Central memory CD8-positive, alpha-beta T cell (primary cell): ENCODE data around the gene IL1RL1.

ENCODE experiments used
- ATAC-seq: fragments of 150-1000 bp; cut with Tn5 transposase; replicated peaks from 2 replicates; pipeline ENCODE4 v1.10.0; 2022; ENCODE audit warnings: mild to moderate bottlenecking, moderate FRiP score, moderate number of reproducible peaks; ENCODE audit not compliant: poor library complexity, severe bottlenecking; ENCODE audit errors: extremely low read depth
- DNase-seq, 2 donors: peaks; one replicate each; pipeline ENCODE4 v3.0.0; 2021; ENCODE audit warnings: low spot score in 2 of 2
- H3K27ac Mint-ChIP-seq: one replicate; pipeline ENCODE4 v1.8.0; 2022; ENCODE audit warnings: low read depth, mild to moderate bottlenecking, moderate library complexity, mixed read lengths
- H3K27me3 Mint-ChIP-seq: one replicate; pipeline ENCODE4 v1.8.0; 2022; ENCODE audit warnings: mixed read lengths
- H3K36me3 Mint-ChIP-seq: one replicate; pipeline ENCODE4 v1.8.0; 2022; ENCODE audit warnings: mild to moderate bottlenecking, moderate library complexity, mixed read lengths; ENCODE audit not compliant: insufficient read depth
- H3K4me1 Mint-ChIP-seq: one replicate; pipeline ENCODE4 v1.8.0; 2022; ENCODE audit warnings: mixed read lengths
- H3K4me3 Mint-ChIP-seq: one replicate; pipeline ENCODE4 v1.8.0; 2022; ENCODE audit warnings: mild to moderate bottlenecking, moderate library complexity, mixed read lengths
- H3K9me3 Mint-ChIP-seq: one replicate; pipeline ENCODE4 v1.8.0; 2022; ENCODE audit warnings: mixed read lengths

IL1RL1 gene

DNA sequence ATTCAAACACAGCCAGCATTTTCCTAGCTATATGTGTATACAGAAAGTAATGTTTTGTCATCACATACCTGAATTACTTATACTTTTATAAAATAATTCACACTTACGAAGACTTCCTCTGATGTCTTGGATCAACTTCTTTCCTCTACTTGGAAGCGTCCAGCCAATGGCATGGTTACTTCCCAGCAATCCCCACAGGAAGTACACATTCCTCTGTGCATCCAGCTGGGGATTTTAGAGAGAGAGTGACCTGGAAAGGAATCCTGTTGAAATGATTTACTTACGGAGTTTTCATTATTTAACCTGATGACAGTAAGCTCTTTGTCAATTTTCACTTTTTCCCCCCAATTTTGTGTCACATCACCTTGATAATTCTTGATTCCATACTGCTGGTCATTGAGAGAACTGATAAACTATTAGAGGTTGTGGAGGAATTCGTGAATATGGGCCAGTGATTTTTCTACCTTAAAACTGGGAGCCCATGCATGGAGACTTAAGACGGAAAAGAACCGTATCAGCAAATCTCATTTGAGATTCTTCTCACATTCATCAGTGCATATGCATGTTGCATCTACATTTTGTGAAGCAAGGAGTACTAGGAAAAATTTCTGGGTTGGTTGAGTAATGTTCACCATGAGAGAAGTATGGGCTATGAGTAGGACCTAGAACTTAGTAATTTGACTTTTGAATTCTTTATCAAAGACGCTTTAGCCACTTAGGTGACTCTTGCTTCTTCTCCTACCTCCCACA is 35.2 kb downstream of the IL1RL1 start:
- Mint-ChIP-seq H3K27ac (no peak overlapping the region), H3K9me3 (no peaks in the 10 kb centered on the region), H3K36me3 (no peaks in the 10 kb centered on the region), H3K4me1 (no peaks in the 10 kb centered on the region), H3K4me3 (no peak overlapping the region), H3K27me3 (no peaks in the 10 kb centered on the region)
- DNase-seq, result no peak
- ATAC-seq, result no peak

- ATAC-seq, result no peak
- Mint-ChIP-seq H3K4me3 (no peak overlapping the region), H3K36me3 (no peaks in the 10 kb centered on the region), H3K27me3 (no peaks in the 10 kb centered on the region), H3K9me3 (no peaks in the 10 kb centered on the region), H3K27ac (no peak overlapping the region), H3K4me1 (no peaks in the 10 kb centered on the region)
- DNase-seq, result no peak
Observed at GRCh38 chr2:102350137-102350793, 38.9 kb downstream of the IL1RL1 start.

GRCh38 chr2:102355526-102356380 is 44.4 kb downstream of the IL1RL1 start, which contains the start of gene IL18R1:
IL18R1 (plus strand) TSS chr2:102355796; CDS start chr2:102362661, 6,865 bp downstream.
- H3K27me3 Mint-ChIP-seq, result no peaks in the 10 kb centered on the region
- peaks cover 42% of the 10 kb centered on the region for H3K4me1 Mint-ChIP-seq
- no peaks in the 10 kb centered on the region for H3K9me3 Mint-ChIP-seq

GRCh38 chr2:102356381-102356712 is 45.0 kb downstream of the IL1RL1 start:
- H3K27ac Mint-ChIP-seq, result peak overlapping the region; percentile 99
- H3K4me1 Mint-ChIP-seq, result peaks cover 42% of the 10 kb centered on the region
- DNase-seq (no peak), ATAC-seq (peak; percentile 17)
- no peaks in the 10 kb centered on the region for H3K27me3 Mint-ChIP-seq
- H3K4me3 Mint-ChIP-seq, result peak overlapping the region; percentile 97
- peaks cover 7% of the 10 kb centered on the region for H3K36me3 Mint-ChIP-seq
- no peaks in the 10 kb centered on the region for H3K9me3 Mint-ChIP-seq

More at GRCh38 chr2:102355526-102356380, 44.4 kb downstream of the IL1RL1 start, which contains the start of gene IL18R1:
- ATAC-seq (peak; percentile 86), DNase-seq (peak; percentile 49)
- H3K4me3 Mint-ChIP-seq, result peak within 1 kb of the TSS; percentile 97
- H3K27ac Mint-ChIP-seq, result peak within 1 kb of the TSS; percentile 99
- H3K36me3 Mint-ChIP-seq, result peaks cover 7% of the 10 kb centered on the region

DNA sequence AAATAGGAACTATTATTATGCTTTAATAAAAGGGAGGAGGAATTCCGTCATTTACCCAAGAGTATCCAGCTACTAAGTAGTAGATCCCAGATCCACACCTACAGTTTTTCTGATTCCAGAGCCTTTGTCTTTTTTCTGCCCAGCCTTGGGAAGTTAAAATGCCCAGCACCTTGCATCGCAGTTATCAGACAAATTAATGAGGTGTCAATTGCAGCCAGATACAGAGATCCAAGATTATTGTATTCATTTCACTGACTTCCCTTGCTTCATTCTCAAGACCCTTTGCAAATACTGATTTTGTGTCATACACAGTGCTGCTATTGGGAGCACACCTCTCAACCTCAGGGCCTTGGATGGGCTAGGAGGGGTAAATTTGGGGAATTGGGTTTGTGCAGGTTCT is 45.4 kb downstream of the IL1RL1 start:
- no peaks in the 10 kb centered on the region for H3K27me3 Mint-ChIP-seq
- H3K27ac Mint-ChIP-seq, result peak overlapping the region; percentile 99
- ATAC-seq, result no peak
- peaks cover 44% of the 10 kb centered on the region for H3K4me1 Mint-ChIP-seq
- H3K9me3 Mint-ChIP-seq, result no peaks in the 10 kb centered on the region
- DNase-seq, result no peak
- peak overlapping the region; percentile 97 for H3K4me3 Mint-ChIP-seq
- H3K36me3 Mint-ChIP-seq, result peaks cover 7% of the 10 kb centered on the region

DNA sequence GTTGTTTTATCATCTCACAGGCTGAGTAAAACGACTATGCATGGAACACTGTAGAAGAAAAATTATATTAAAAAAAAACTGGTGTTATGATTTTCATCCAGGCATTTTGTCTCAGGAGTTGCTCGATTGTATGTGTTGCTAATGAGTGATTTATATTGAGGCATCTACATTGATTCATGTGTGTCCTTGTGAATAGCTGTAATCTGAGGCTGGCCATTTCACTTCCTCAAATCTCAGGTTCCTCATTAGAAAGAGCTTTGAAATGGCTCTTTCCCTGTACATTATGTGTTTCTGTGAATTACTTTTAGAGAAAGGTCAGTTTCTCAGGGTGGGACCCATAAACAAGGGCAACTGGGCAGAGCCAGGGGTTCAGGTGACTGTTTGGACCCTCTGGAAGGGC is 46.6 kb downstream of the IL1RL1 start:
- ATAC-seq (no peak), DNase-seq (no peak)
- Mint-ChIP-seq H3K36me3 (peaks cover 7% of the 10 kb centered on the region), H3K4me3 (peak overlapping the region; percentile 97), H3K27ac (peak overlapping the region; percentile 26), H3K27me3 (no peaks in the 10 kb centered on the region), H3K9me3 (no peaks in the 10 kb centered on the region), H3K4me1 (peaks cover 48% of the 10 kb centered on the region)

DNA sequence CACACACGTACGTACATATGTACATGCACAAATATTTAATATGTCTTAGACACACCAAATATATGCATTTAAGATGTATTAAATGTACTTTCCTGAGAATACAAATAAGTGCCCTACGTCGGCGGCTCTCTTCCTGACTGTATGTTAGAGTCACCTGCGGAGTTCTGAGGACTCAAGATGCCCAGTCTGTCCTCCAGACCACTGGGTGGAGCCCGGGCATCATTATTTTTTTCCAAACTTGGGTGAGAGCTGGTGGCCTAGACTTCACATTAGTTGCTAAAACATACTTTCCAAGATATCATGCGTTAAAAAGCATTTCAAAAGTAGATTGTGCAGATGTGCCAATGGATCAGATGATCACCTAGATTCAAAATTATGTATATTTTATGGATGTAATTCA is 47.1 kb downstream of the IL1RL1 start:
- no peak for ATAC-seq
- peaks cover 53% of the 10 kb centered on the region for H3K4me1 Mint-ChIP-seq
- peak overlapping the region; percentile 97 for H3K4me3 Mint-ChIP-seq
- no peak for DNase-seq
- peaks cover 11% of the 10 kb centered on the region for H3K36me3 Mint-ChIP-seq
- H3K27me3 Mint-ChIP-seq, result no peaks in the 10 kb centered on the region
- no peaks in the 10 kb centered on the region for H3K9me3 Mint-ChIP-seq
- H3K27ac Mint-ChIP-seq, result peak overlapping the region; percentile 26

DNA sequence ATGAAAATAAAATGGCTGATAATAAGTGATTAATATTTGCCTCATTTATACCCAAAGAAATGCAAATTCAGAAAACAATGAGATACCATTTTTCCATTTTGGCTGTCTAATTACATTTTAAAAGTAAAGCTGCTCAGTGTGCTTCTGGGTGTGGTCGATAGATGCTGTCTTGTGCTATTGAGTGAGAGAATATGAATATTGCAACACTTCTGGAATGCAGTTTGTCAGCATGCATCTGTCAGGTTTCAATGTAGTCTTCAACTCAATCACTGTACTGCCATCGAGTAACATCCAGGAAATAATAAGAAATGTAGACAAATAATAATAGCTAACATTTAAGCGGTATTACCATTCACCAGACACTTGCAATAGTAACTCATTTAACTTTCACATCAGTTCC is 48.2 kb downstream of the IL1RL1 start:
- DNase-seq (no peak), ATAC-seq (no peak)
- H3K36me3 Mint-ChIP-seq, result peaks cover 11% of the 10 kb centered on the region
- peaks cover 60% of the 10 kb centered on the region for H3K4me1 Mint-ChIP-seq
- no peaks in the 10 kb centered on the region for H3K9me3 Mint-ChIP-seq
- no peak overlapping the region for H3K4me3 Mint-ChIP-seq
- H3K27ac Mint-ChIP-seq, result no peak overlapping the region
- H3K27me3 Mint-ChIP-seq, result no peaks in the 10 kb centered on the region

- H3K4me3 Mint-ChIP-seq, result no peak overlapping the region
- DNase-seq (no peak), ATAC-seq (no peak)
- H3K27me3 Mint-ChIP-seq, result no peaks in the 10 kb centered on the region
- H3K36me3 Mint-ChIP-seq, result peaks cover 17% of the 10 kb centered on the region
- peaks cover 71% of the 10 kb centered on the region for H3K4me1 Mint-ChIP-seq
- H3K27ac Mint-ChIP-seq, result no peak overlapping the region
- H3K9me3 Mint-ChIP-seq, result peaks cover 14% of the 10 kb centered on the region
Observed at GRCh38 chr2:102361632-102362241, 50.4 kb downstream of the IL1RL1 start.

DNA sequence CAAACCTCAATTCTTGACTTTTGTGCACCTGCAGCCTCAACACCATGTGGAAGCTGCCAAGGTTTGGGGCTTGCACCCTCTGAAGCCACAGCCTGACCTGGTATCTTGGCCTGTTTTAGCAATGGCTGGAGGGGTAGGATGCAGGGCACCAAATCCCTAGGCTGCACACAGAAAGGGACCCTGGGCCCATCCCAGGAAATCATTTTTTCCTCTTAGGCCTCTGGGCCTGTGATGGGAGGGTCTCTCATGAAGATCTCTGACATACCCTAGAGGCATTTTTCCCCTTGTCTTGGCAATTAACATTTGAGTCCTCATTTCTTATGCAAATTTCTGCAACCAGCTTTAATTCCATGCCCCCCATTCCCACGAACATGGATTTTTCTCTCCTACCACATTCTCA is 54.4 kb downstream of the IL1RL1 start:
- H3K27ac Mint-ChIP-seq, result peak overlapping the region; percentile 88
- H3K4me3 Mint-ChIP-seq, result peak overlapping the region; percentile 69
- peaks cover 23% of the 10 kb centered on the region for H3K36me3 Mint-ChIP-seq
- H3K9me3 Mint-ChIP-seq, result peaks cover 17% of the 10 kb centered on the region
- no peaks in the 10 kb centered on the region for H3K27me3 Mint-ChIP-seq
- DNase-seq (no peak), ATAC-seq (no peak)
- H3K4me1 Mint-ChIP-seq, result peaks cover 71% of the 10 kb centered on the region

GRCh38 chr2:102366406-102367112 is 55.2 kb downstream of the IL1RL1 start:
- H3K4me3 Mint-ChIP-seq, result peak overlapping the region; percentile 69
- peaks cover 71% of the 10 kb centered on the region for H3K4me1 Mint-ChIP-seq
- DNase-seq (peak in 1 of 2 donors; percentile 26), ATAC-seq (peak; percentile 61)
- no peaks in the 10 kb centered on the region for H3K27me3 Mint-ChIP-seq
- H3K27ac Mint-ChIP-seq, result peak overlapping the region; percentile 88
- H3K9me3 Mint-ChIP-seq, result peaks cover 17% of the 10 kb centered on the region
- H3K36me3 Mint-ChIP-seq, result peaks cover 25% of the 10 kb centered on the region
